MM.1S (cell line): ENCODE results near the gene IKBKE.

ENCODE experiments used
- DNase-seq: peaks from one replicate; pipeline ENCODE4 v3.0.0-alpha.2; 2015
- H2AFZ ChIP-seq: fragments of 300-600 bp; sonication (generic); 2 replicates; pipeline ENCODE4 v1.6.0; 2016; ENCODE audit warnings: antibody characterized with exemption, low read length
- H3F3A ChIP-seq: fragments of 300-600 bp; sonication (generic); 2 replicates; pipeline ENCODE4 v1.6.1; 2016; ENCODE audit warnings: mild to moderate bottlenecking, antibody characterized with exemption, low read length, moderate library complexity, mixed read lengths; ENCODE audit not compliant: insufficient read depth
- H3K27ac ChIP-seq: fragments of 300-600 bp; sonication (generic); 2 replicates; pipeline ENCODE4 v1.5.1; 2016; ENCODE audit warnings: mild to moderate bottlenecking, low read length
- H3K27me3 ChIP-seq: fragments of 300-600 bp; sonication (generic); replicated peaks from 2 replicates; pipeline ENCODE4 v1.6.0; 2016; ENCODE audit warnings: low read length; ENCODE audit not compliant: insufficient read depth
- H3K36me3 ChIP-seq: fragments of 300-600 bp; sonication (generic); replicated peaks from 2 replicates; pipeline ENCODE4 v1.6.1; 2016; ENCODE audit warnings: mild to moderate bottlenecking, low read length, mixed read lengths; ENCODE audit not compliant: insufficient read depth
- H3K4me1 ChIP-seq: fragments of 300-600 bp; sonication (generic); 2 replicates; pipeline ENCODE4 v1.6.1; 2016; ENCODE audit warnings: low read length, mixed read lengths
- H3K4me2 ChIP-seq: fragments of 300-600 bp; sonication (generic); 2 replicates; pipeline ENCODE4 v1.6.0; 2016; ENCODE audit warnings: low read depth, low read length
- H3K4me3 ChIP-seq: fragments of 300-600 bp; sonication (generic); 2 replicates; pipeline ENCODE4 v1.5.1; 2016; ENCODE audit warnings: low read length, mixed read lengths
- H3K79me2 ChIP-seq: fragments of 300-600 bp; sonication (generic); 2 replicates; pipeline ENCODE4 v1.6.1; 2016; ENCODE audit warnings: mixed run types, low read length, mixed read lengths
- H3K9ac ChIP-seq: fragments of 300-600 bp; sonication (generic); 2 replicates; pipeline ENCODE4 v1.6.1; 2016; ENCODE audit warnings: low read length, mixed read lengths
- H3K9me2 ChIP-seq: fragments of 300-600 bp; sonication (generic); replicated peaks from 2 replicates; pipeline ENCODE4 v1.6.1; 2016; ENCODE audit warnings: mild to moderate bottlenecking, low read length, mixed read lengths; ENCODE audit not compliant: insufficient read depth
- H3K9me3 ChIP-seq: fragments of 300-600 bp; sonication (generic); replicated peaks from 2 replicates; pipeline ENCODE4 v1.6.1; 2016; ENCODE audit warnings: mild to moderate bottlenecking, low read length, mixed read lengths; ENCODE audit not compliant: insufficient read depth
- H4K20me1 ChIP-seq: fragments of 300-600 bp; sonication (generic); 2 replicates; pipeline ENCODE4 v1.6.1; 2016; ENCODE audit warnings: mild to moderate bottlenecking, low read length, moderate library complexity, mixed read lengths; ENCODE audit not compliant: insufficient read depth
- CTCF ChIP-seq: fragments of 300-600 bp; sonication (generic); IDR thresholded peaks from 2 replicates; pipeline ENCODE4 v1.5.1; 2016; ENCODE audit warnings: antibody characterized with exemption, low read length, mixed read lengths
- EZH2 ChIP-seq: fragments of 300-600 bp; sonication (generic); optimal IDR thresholded peaks from 2 replicates; pipeline ENCODE3; 2017; ENCODE audit warnings: low read depth, mild to moderate bottlenecking, antibody characterized with exemption, low read length, mixed read lengths
- EZH2phosphoT487 ChIP-seq: fragments of 300-600 bp; sonication (generic); IDR thresholded peaks from 2 replicates; pipeline ENCODE4 v1.6.1; 2018; ENCODE audit warnings: antibody characterized with exemption, low read length

IKBKE gene

DNA sequence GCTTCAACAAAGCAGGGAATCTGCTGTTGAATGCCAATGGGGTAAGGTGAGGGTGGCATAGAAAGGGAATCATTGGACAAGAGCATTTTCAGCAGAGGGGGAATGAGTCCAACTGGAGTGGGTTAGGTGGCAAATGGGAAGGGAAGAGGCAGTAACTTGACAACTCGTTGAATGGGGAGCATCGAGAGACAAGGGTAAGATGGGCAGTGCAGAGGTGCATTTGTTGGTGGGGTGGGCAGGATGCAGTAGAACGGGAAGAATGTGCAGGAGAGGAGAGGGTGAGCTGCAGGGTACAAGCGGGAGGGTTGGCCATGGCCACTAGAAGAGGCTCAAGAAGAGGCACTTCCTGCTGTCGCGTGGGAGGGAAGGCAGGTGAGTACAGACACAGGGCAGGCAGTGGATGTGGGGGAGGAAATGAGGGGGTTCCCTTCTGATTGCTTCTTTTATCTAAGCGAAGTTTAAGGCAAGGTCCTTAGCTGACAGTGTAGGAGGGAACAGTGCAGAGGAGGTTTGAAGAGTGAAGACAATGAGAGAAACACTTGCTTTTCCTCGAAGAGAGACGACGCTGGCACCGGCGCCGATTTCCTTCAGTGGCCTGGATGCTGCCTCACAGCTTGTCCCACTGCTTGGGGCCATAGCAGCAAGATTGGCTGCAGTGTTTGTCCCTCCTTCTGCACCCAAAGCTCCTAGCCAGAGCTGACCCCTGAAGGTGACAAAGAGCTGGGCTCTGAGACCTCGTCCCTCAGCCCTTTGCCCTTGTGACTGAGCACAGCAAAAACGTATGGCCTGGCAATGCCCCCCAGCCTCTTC lies 3.2 kb upstream of the IKBKE start:
- Histone ChIP-seq H3K4me1 (peaks cover 71% of the 10 kb centered on the region), H3K79me2 (peaks cover 19% of the 10 kb centered on the region), H3K4me3 (no peak overlapping the region), H3K9me2 (no peaks in the 10 kb centered on the region), H4K20me1 (no peaks in the 10 kb centered on the region), H3K9ac (no peak overlapping the region), H3F3A (peaks cover 31% of the 10 kb centered on the region), H3K27me3 (no peaks in the 10 kb centered on the region), H2AFZ (no peak overlapping the region), H3K4me2 (peak overlapping the region; percentile 2; the same call in 1 of the 2 replicates), H3K36me3 (no peaks in the 10 kb centered on the region), H3K27ac (no peak overlapping the region), H3K9me3 (no peaks in the 10 kb centered on the region)
- TF ChIP-seq EZH2 (no peak), EZH2phosphoT487 (no peak), CTCF (no peak)
- DNase-seq: no peak

DNA sequence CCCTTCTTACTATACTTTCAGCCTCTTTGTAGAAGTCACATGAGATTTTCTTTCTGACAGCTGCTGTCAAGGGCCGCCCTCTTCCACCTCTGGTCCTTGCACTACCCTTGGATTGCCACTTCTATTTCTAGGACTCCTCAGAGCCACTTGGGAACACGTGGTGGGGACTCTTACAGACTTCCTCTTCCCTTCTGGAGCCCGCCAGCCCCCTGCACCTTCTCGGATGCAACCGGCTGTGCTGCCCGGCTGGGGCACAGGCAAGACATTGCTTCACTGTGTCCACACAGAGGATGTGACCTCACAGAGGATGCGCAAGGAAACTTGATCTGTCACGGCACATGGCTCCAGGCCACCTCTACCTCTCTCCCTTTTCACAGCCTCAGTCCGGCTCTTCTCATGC lies 2.4 kb upstream of the IKBKE start:
- no peak for DNase-seq
- Histone ChIP-seq H3F3A (peaks cover 31% of the 10 kb centered on the region), H3K36me3 (no peaks in the 10 kb centered on the region), H3K27me3 (no peaks in the 10 kb centered on the region), H3K4me2 (no peak overlapping the region), H3K79me2 (peaks cover 27% of the 10 kb centered on the region), H3K4me1 (peaks cover 70% of the 10 kb centered on the region), H3K9ac (no peak overlapping the region), H3K9me2 (no peaks in the 10 kb centered on the region), H4K20me1 (no peaks in the 10 kb centered on the region), H3K9me3 (no peaks in the 10 kb centered on the region), H3K27ac (no peak overlapping the region), H3K4me3 (no peak overlapping the region), H2AFZ (no peak overlapping the region)
- TF ChIP-seq CTCF (no peak), EZH2 (no peak), EZH2phosphoT487 (no peak)

- H3F3A ChIP-seq: peaks cover 26% of the 10 kb centered on the region
- H2AFZ ChIP-seq: no peak overlapping the region
- no peak for TF ChIP-seq EZH2phosphoT487
- no peak for TF ChIP-seq CTCF
- no peak for TF ChIP-seq EZH2
- no peaks in the 10 kb centered on the region for H3K9me2 ChIP-seq
- no peaks in the 10 kb centered on the region for H4K20me1 ChIP-seq
- no peak overlapping the region for H3K9ac ChIP-seq
- H3K4me3 ChIP-seq: no peak overlapping the region
- peaks cover 34% of the 10 kb centered on the region for H3K79me2 ChIP-seq
- no peak for DNase-seq
- peaks cover 63% of the 10 kb centered on the region for H3K4me1 ChIP-seq
- H3K36me3 ChIP-seq: no peaks in the 10 kb centered on the region
- H3K4me2 ChIP-seq: no peak overlapping the region
- no peaks in the 10 kb centered on the region for H3K9me3 ChIP-seq
- H3K27ac ChIP-seq: no peak overlapping the region
- H3K27me3 ChIP-seq: no peaks in the 10 kb centered on the region
These were observed 1.7 kb upstream of the IKBKE start for GRCh38 chr1:206468571-206468970.
